B cell (primary cell): ENCODE data around the gene SPDYE16.
"Not testable (repeated sequence)": the region's sequence is repeated elsewhere in the genome, so short reads cannot be mapped to it uniquely, and the experiment has no call there.

Experiments
- EZH2 ChIP-seq: IDR thresholded peaks from 2 replicates; pipeline ENCODE4 v1.6.1; 2012; ENCODE audit warnings: borderline replicate concordance, low read depth, mild to moderate bottlenecking, moderate library complexity, low read length; ENCODE audit not compliant: insufficient read depth, poor library complexity, severe bottlenecking
- TF ChIP-seq, protein P1 (sequence below): fragments of 200-600 bp; IDR thresholded peaks from one replicate; pipeline ENCODE4 v1.8.0; 2022; ENCODE audit warnings: antibody characterized with exemption, mild to moderate bottlenecking

DNA sequence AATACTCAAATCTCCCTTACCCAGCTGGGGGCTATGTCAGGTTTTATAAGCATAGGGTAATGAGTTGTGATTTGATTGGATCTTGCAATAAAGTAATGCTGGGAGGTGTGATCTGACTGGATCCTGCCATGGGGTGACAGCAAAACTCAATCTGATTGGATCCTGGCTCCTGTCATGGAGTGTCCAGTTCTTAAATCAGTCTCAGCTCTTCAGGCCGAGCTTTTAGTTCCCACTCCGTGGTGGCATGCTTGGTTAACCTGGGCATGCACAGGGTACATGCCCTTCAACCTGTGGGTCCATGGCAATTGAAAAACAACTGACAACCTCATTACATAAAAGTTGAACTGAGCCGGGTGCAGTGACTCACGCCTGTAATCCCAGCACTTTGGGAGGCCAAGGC, 16.9 kb downstream of the SPDYE16 start:
- TF ChIP-seq, protein P1, sequence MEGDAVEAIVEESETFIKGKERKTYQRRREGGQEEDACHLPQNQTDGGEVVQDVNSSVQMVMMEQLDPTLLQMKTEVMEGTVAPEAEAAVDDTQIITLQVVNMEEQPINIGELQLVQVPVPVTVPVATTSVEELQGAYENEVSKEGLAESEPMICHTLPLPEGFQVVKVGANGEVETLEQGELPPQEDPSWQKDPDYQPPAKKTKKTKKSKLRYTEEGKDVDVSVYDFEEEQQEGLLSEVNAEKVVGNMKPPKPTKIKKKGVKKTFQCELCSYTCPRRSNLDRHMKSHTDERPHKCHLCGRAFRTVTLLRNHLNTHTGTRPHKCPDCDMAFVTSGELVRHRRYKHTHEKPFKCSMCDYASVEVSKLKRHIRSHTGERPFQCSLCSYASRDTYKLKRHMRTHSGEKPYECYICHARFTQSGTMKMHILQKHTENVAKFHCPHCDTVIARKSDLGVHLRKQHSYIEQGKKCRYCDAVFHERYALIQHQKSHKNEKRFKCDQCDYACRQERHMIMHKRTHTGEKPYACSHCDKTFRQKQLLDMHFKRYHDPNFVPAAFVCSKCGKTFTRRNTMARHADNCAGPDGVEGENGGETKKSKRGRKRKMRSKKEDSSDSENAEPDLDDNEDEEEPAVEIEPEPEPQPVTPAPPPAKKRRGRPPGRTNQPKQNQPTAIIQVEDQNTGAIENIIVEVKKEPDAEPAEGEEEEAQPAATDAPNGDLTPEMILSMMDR = not testable (repeated sequence)
- not testable (repeated sequence) for TF ChIP-seq EZH2
